Kidney (tissue), 14 donors: ENCODE results near the gene SEMA5B. TPM values are rescaled to one million over a fixed set of nuclear protein-coding genes. Genes with fewer than 3 reads are reported as not detected.

ENCODE experiments used
- DNase-seq, 5 donors: peaks; one replicate each; pipeline ENCODE4 v3.0.0-alpha.2; 2013 to 2020
- FAIRE-seq: peaks from 2 replicates; lab custom pipeline; 2012; peaks lifted over from hg19 to GRCh38; lab: Jason Lieb, UNC
- H3K27ac ChIP-seq, 2 donors: one replicate each; pipeline ENCODE4 v1.7.0; 2013; ENCODE audit warnings: low read depth in 2 of 2, low read length in 2 of 2, inconsistent platforms in 1 of 2
- H3K27me3 ChIP-seq: one replicate; pipeline ENCODE4 v1.7.1; 2013; ENCODE audit warnings: low read length, inconsistent platforms; ENCODE audit not compliant: control insufficient read depth, insufficient read depth
- H3K36me3 ChIP-seq, 3 donors: one replicate each; pipeline versions ENCODE4 v1.7.0 to v1.7.1; 2013; ENCODE audit warnings: low read length in 3 of 3, control low read depth in 1 of 3, inconsistent platforms in 1 of 3; ENCODE audit not compliant: insufficient read depth in 3 of 3, control insufficient read depth in 2 of 3
- H3K4me1 ChIP-seq, 3 donors: one replicate each; pipeline versions ENCODE4 v1.7.0 to v1.7.1; 2013; ENCODE audit warnings: low read length in 3 of 3, inconsistent platforms in 1 of 3, low read depth in 1 of 3; ENCODE audit not compliant: control insufficient read depth in 2 of 3, insufficient read depth in 2 of 3
- H3K4me3 ChIP-seq, 3 donors: one replicate each; pipeline versions ENCODE4 v1.7.0 to v1.8.1; 2013; ENCODE audit warnings: low read length in 3 of 3, control low read depth in 1 of 3, inconsistent platforms in 1 of 3
- H3K9ac ChIP-seq, 3 donors: one replicate each; pipeline versions ENCODE4 v1.7.0 to v1.7.1; 2013; ENCODE audit warnings: low read length in 3 of 3, control low read depth in 1 of 3, inconsistent platforms in 1 of 3
- H3K9me3 ChIP-seq, 3 donors: one replicate each; pipeline versions ENCODE4 v1.7.0 to v1.7.1; 2013; ENCODE audit warnings: low read length in 3 of 3, control low read depth in 1 of 3, inconsistent platforms in 1 of 3; ENCODE audit not compliant: control insufficient read depth in 2 of 3, insufficient read depth in 1 of 3
- CTCF ChIP-seq: IDR thresholded peaks from 3 replicates; pipeline ENCODE4 v1.5.1; 2012; ENCODE audit warnings: mild to moderate bottlenecking, moderate library complexity, borderline replicate concordance; ENCODE audit not compliant: insufficient read depth; ENCODE audit errors: extremely low read depth
- intact Hi-C: fragments of 100-400 bp; cut with DNase I; formaldehyde crosslinking; loops from one replicate; pipeline ENCODE4 v1.11.1; 2022
- polyA plus RNA-seq: library from polyadenylated mRNA; stranded (reverse); fragments of 350-450 nt; fragmentation: Illumina TruSeq; extraction: RNeasy Lipid Tissue Mini Kit (QIAGEN cat#74804); gene quantifications from one replicate; pipeline ENCODE4 v1.2.3, GENCODE V29; 2014; ENCODE audit warnings: low read depth, low replicate concordance; ENCODE audit not compliant: insufficient read depth
- total RNA-seq: library from RNA; stranded (reverse); fragmentation: NEBNext Ultra II Directional; extraction: Animal tissue kit (Norgen Biotek cat#: 25700); gene quantifications from one replicate; pipeline ENCODE4 v1.2.1, GENCODE V29; 2021
- donor health status: control.
- donor health status: control.
- donor health status: control.
- donor health status: control.
- donor health status: control.
- donor health status: DM: yes; HTN: yes; CAD: no.
- donor health status: Normal renal cell carcinoma (clear cell type).

SEMA5B gene
- total and polyA plus RNA-seq, 2 donors from 2014 or later = 6.6 to 8.4 TPM

- no peak overlapping the region for H3K9ac ChIP-seq
- FAIRE-seq (no peak), DNase-seq (no peak)
- H3K4me3 ChIP-seq = no peak overlapping the region
- intact Hi-C loops = no loop called here
- no peak overlapping the region for H3K27ac ChIP-seq
- peaks cover 0 to 5% (median 0%) of the 10 kb centered on the region in 3 donors for H3K9me3 ChIP-seq
- H3K4me1 ChIP-seq = peaks cover 0 to 4% (median 0%) of the 10 kb centered on the region in 3 donors
- H3K36me3 ChIP-seq = no peaks in the 10 kb centered on the region
- no peak for TF ChIP-seq CTCF
- no peaks in the 10 kb centered on the region for H3K27me3 ChIP-seq
Observed at GRCh38 chr3:122945230-122945629, 82.3 kb downstream of the SEMA5B start.

- Histone ChIP-seq H3K9ac (no peak overlapping the region), H3K27me3 (no peaks in the 10 kb centered on the region), H3K4me3 (no peak overlapping the region), H3K4me1 (peaks cover 0 to 4% (median 0%) of the 10 kb centered on the region in 3 donors), H3K27ac (no peak overlapping the region), H3K9me3 (no peaks in the 10 kb centered on the region), H3K36me3 (no peaks in the 10 kb centered on the region)
- no peak for FAIRE-seq
- TF ChIP-seq CTCF = no peak
- peak in 2 of 5 donors; percentile 56 to 68 for DNase-seq
- intact Hi-C loops = loop anchor here (5.0 kb wide), 1 partner anchor 83 kb away; the partner anchor contains the start of gene SEMA5B
Observed at GRCh38 chr3:122944671-122945161, 82.8 kb downstream of the SEMA5B start.

GRCh38 chr3:122943828-122944190 is 83.8 kb downstream of the SEMA5B start:
- H3K9ac ChIP-seq = no peak overlapping the region
- H3K4me1 ChIP-seq = peaks cover 0 to 4% (median 0%) of the 10 kb centered on the region in 3 donors
- no peaks in the 10 kb centered on the region for H3K27me3 ChIP-seq
- no peaks in the 10 kb centered on the region for H3K36me3 ChIP-seq
- FAIRE-seq = no peak
- no peak for DNase-seq
- no peak overlapping the region for H3K4me3 ChIP-seq
- H3K9me3 ChIP-seq = no peaks in the 10 kb centered on the region
- intact Hi-C loops = loop anchor here (5.0 kb wide), 1 partner anchor 83 kb away; the partner anchor contains the start of gene SEMA5B
- no peak overlapping the region for H3K27ac ChIP-seq
- no peak for TF ChIP-seq CTCF
